HepG2 (cell line): ENCODE results near the gene DNMT3B. TPM values are rescaled to one million over a fixed set of nuclear protein-coding genes. Genes with fewer than 3 reads are reported as not detected.

ENCODE experiments used
- ATRX ChIP-seq: sonication (generic); formaldehyde crosslinking; IDR thresholded peaks from 2 replicates; pipeline ENCODE4 v1.4.0; 2020; ENCODE audit warnings: missing genetic modification reagents, borderline replicate concordance
- CBX2 ChIP-seq, 2 experiments: fragments of 200-600 bp in 1 of 2; sonication (generic); formaldehyde crosslinking in 1 of 2; IDR thresholded peaks; 2 replicates each; pipeline versions ENCODE4 v1.7.0 to v1.8.1; 2018 to 2022; ENCODE audit warnings: low read depth in 2 of 2, low read length in 1 of 2, mild to moderate bottlenecking in 1 of 2, missing genetic modification reagents in 1 of 2
- FOXP1 ChIP-seq, 2 experiments: fragments of 450-650 bp in 1 of 2; IDR thresholded peaks; 2 replicates each; pipeline ENCODE4 v1.6.1; 2017 to 2018; ENCODE audit warnings: antibody characterized with exemption in 1 of 2
- MAFK ChIP-seq, 2 experiments: IDR thresholded peaks in 1 of 2; conservative IDR thresholded peaks in 1 of 2; 2 replicates each; pipeline ENCODE4 v1.6.1; 2011; ENCODE audit warnings: improper control_type of control experiment in 2 of 2, low read length in 2 of 2
- MYC ChIP-seq: sonication (generic); formaldehyde crosslinking; IDR thresholded peaks from 2 replicates; pipeline ENCODE4 v1.9.0; 2021; ENCODE audit warnings: missing genetic modification reagents, borderline replicate concordance
- RBM39 ChIP-seq: fragments of 200-400 bp; formaldehyde crosslinking; IDR thresholded peaks from one replicate; pipeline ENCODE4 v1.6.1; 2018; ENCODE audit warnings: antibody characterized with exemption, mild to moderate bottlenecking, low read depth, low read length; ENCODE audit not compliant: poor library complexity, severe bottlenecking
- SUZ12 ChIP-seq: fragments of 150-350 bp; IDR thresholded peaks from 2 replicates; pipeline ENCODE4 v1.6.1; 2014; ENCODE audit warnings: low read depth, low read length
- TSC22D2 ChIP-seq: sonication (generic); formaldehyde crosslinking; IDR thresholded peaks from 2 replicates; pipeline ENCODE4 v1.5.1; 2020; ENCODE audit warnings: missing genetic modification reagents, mild to moderate bottlenecking, borderline replicate concordance
- WIZ ChIP-seq: sonication (generic); formaldehyde crosslinking; IDR thresholded peaks from 2 replicates; pipeline ENCODE4 v1.5.1; 2020; ENCODE audit warnings: mild to moderate bottlenecking, missing genetic modification reagents
- XRCC5 ChIP-seq: fragments of 200-400 bp; formaldehyde crosslinking; optimal IDR thresholded peaks from 2 replicates; pipeline ENCODE3; 2017; ENCODE audit warnings: mild to moderate bottlenecking, low read length
- ZFX ChIP-seq: sonication (generic); formaldehyde crosslinking; IDR thresholded peaks from 2 replicates; pipeline ENCODE4 v1.4.0; 2020; ENCODE audit warnings: mild to moderate bottlenecking, low read depth, missing genetic modification reagents, moderate library complexity
- ZNF251 ChIP-seq: sonication (generic); formaldehyde crosslinking; IDR thresholded peaks from 2 replicates; pipeline ENCODE4 v1.9.0; 2021; ENCODE audit warnings: mild to moderate bottlenecking, missing genetic modification reagents
- ZNF33A ChIP-seq: sonication (generic); formaldehyde crosslinking; IDR thresholded peaks from 2 replicates; pipeline ENCODE4 v1.5.1; 2020; ENCODE audit warnings: missing genetic modification reagents, mild to moderate bottlenecking, moderate library complexity, borderline replicate concordance
- ZNF451 ChIP-seq: sonication (generic); formaldehyde crosslinking; IDR thresholded peaks from 2 replicates; pipeline ENCODE4 v1.5.0; 2020; ENCODE audit warnings: mild to moderate bottlenecking, missing genetic modification reagents
- polyA plus RNA-seq, 8 experiments: library from polyadenylated mRNA; depleted of rRNA in 3 of 8; stranded (reverse) in 7 of 8; unstranded in 1 of 8; fragments of >200 nt; fragmentation: Illumina TruSeq in 4 of 8; extraction: Trizol in 4 of 8; gene quantifications; 2 replicates each; pipeline versions ENCODE4 v1.2.1 to v1.2.3, GENCODE V29; 2011 to 2016; ENCODE audit warnings: low read depth in 4 of 8, missing spikeins in 1 of 8, mixed read lengths in 1 of 8; ENCODE audit not compliant: insufficient read depth in 1 of 8
- total RNA-seq, 5 experiments: library from RNA; depleted of rRNA; stranded (reverse); fragments of >200 nt; fragmentation: Illumina TruSeq; extraction: Trizol; gene quantifications; 2 replicates each; pipeline ENCODE4 v1.2.3, GENCODE V29; 2016; ENCODE audit warnings: low read depth in 1 of 5
- TF ChIP-seq, protein P1 (sequence below): sonication (generic); formaldehyde crosslinking; IDR thresholded peaks from 2 replicates; pipeline ENCODE4 v1.5.0; 2020; ENCODE audit warnings: mild to moderate bottlenecking, missing genetic modification reagents, borderline replicate concordance
- TF ChIP-seq, protein P2 (sequence below): sonication (generic); formaldehyde crosslinking; IDR thresholded peaks from 2 replicates; pipeline ENCODE4 v1.5.1; 2020; ENCODE audit warnings: missing genetic modification reagents, mild to moderate bottlenecking, borderline replicate concordance
- TF ChIP-seq, protein P3 (sequence below): sonication (generic); formaldehyde crosslinking; IDR thresholded peaks from 2 replicates; pipeline ENCODE4 v1.4.0; 2020; ENCODE audit warnings: missing genetic modification reagents
- TF ChIP-seq, protein P4 (sequence below): sonication (generic); formaldehyde crosslinking; IDR thresholded peaks from 2 replicates; pipeline ENCODE4 v1.4.0; 2020; ENCODE audit warnings: missing genetic modification reagents, borderline replicate concordance

The DNMT3B gene
- total and polyA plus RNA-seq, 2 of the 13 experiments (the other 11 are each of a cell fraction or from before 2014, with no cell fraction given) = 3.8 to 13.9 TPM

DNA sequence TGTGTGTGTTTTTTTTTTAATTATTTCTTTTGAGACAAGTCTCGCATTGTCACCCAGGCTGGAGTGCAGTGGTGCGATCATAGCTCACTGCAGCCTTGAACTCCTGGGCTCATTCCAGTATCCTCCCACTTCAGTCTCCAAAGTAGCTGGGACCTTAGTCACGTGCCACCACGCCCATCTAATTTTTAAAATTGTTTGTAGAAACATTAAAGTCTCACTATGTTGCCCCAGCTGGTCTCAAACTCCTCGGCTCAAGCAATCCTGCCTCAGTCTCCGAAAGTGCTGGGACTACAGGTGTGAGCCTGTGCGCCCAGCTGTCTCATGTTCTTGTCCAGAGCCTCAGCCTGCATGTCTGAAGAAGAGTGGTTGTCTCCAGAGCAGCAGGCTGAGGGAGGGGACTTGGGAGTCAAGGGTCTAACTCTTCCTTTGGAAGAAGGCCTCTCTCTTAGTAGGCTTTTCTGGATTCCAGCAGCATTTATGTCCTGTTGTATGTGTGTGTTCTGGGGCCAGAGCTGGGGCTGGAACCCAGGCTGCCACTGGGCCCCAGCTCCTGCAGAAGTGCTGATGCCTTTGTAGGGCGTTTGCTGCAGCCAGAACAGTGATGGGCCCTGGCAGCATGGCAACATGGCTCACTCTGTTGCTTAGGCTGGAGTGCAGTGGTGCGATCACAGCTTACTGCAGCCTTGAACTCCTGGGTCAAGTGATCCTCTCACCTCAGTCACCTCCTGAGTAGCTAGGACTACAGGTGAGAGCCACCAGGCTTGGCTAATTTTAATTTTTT lies 5.4 kb downstream of the DNMT3B start (continued):
- TF ChIP-seq, protein P1, sequence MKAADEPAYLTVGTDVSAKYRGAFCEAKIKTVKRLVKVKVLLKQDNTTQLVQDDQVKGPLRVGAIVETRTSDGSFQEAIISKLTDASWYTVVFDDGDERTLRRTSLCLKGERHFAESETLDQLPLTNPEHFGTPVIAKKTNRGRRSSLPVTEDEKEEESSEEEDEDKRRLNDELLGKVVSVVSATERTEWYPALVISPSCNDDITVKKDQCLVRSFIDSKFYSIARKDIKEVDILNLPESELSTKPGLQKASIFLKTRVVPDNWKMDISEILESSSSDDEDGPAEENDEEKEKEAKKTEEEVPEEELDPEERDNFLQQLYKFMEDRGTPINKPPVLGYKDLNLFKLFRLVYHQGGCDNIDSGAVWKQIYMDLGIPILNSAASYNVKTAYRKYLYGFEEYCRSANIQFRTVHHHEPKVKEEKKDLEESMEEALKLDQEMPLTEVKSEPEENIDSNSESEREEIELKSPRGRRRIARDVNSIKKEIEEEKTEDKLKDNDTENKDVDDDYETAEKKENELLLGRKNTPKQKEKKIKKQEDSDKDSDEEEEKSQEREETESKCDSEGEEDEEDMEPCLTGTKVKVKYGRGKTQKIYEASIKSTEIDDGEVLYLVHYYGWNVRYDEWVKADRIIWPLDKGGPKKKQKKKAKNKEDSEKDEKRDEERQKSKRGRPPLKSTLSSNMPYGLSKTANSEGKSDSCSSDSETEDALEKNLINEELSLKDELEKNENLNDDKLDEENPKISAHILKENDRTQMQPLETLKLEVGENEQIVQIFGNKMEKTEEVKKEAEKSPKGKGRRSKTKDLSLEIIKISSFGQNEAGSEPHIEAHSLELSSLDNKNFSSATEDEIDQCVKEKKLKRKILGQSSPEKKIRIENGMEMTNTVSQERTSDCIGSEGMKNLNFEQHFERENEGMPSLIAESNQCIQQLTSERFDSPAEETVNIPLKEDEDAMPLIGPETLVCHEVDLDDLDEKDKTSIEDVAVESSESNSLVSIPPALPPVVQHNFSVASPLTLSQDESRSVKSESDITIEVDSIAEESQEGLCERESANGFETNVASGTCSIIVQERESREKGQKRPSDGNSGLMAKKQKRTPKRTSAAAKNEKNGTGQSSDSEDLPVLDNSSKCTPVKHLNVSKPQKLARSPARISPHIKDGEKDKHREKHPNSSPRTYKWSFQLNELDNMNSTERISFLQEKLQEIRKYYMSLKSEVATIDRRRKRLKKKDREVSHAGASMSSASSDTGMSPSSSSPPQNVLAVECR (CRISPR knock-in tag) = no peak
- TF ChIP-seq MAFK (conservative IDR thresholded peaks at IDR 0.05 in 1 of 2, IDR thresholded peaks at IDR 0.05 in 1 of 2; ENCODE audit: low read length in 2 of 2) = no peak
- no peak for TF ChIP-seq ZNF451 (CRISPR knock-in tag)
- TF ChIP-seq, protein P2, sequence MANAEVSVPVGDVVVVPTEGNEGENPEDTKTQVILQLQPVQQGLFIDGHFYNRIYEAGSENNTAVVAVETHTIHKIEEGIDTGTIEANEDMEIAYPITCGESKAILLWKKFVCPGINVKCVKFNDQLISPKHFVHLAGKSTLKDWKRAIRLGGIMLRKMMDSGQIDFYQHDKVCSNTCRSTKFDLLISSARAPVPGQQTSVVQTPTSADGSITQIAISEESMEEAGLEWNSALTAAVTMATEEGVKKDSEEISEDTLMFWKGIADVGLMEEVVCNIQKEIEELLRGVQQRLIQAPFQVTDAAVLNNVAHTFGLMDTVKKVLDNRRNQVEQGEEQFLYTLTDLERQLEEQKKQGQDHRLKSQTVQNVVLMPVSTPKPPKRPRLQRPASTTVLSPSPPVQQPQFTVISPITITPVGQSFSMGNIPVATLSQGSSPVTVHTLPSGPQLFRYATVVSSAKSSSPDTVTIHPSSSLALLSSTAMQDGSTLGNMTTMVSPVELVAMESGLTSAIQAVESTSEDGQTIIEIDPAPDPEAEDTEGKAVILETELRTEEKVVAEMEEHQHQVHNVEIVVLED (CRISPR knock-in tag) = no peak
- no peak for TF ChIP-seq ZNF251 (CRISPR knock-in tag)
- no peak for TF ChIP-seq ATRX (CRISPR knock-in tag)
- no peak for TF ChIP-seq FOXP1 (IDR thresholded peaks at IDR 0.05)
- no peak for TF ChIP-seq FOXP1 (CRISPR knock-in tag; IDR thresholded peaks at IDR 0.05)
- TF ChIP-seq, protein P3, sequence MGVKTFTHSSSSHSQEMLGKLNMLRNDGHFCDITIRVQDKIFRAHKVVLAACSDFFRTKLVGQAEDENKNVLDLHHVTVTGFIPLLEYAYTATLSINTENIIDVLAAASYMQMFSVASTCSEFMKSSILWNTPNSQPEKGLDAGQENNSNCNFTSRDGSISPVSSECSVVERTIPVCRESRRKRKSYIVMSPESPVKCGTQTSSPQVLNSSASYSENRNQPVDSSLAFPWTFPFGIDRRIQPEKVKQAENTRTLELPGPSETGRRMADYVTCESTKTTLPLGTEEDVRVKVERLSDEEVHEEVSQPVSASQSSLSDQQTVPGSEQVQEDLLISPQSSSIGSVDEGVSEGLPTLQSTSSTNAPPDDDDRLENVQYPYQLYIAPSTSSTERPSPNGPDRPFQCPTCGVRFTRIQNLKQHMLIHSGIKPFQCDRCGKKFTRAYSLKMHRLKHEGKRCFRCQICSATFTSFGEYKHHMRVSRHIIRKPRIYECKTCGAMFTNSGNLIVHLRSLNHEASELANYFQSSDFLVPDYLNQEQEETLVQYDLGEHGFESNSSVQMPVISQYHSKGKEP (CRISPR knock-in tag) = no peak
- no peak for TF ChIP-seq WIZ (CRISPR knock-in tag)
- no peak for TF ChIP-seq ZNF33A (CRISPR knock-in tag)
- TF ChIP-seq RBM39 = no peak
- TF ChIP-seq CBX2 (IDR thresholded peaks at IDR 0.05; ENCODE audit: low read depth, low read length) = no peak
- TF ChIP-seq CBX2 (CRISPR knock-in tag; IDR thresholded peaks at IDR 0.05; ENCODE audit: low read depth) = no peak
- peak; percentile 32; the same call in 1 of the 2 replicates for TF ChIP-seq MYC (CRISPR knock-in tag)
- TF ChIP-seq, protein P4, sequence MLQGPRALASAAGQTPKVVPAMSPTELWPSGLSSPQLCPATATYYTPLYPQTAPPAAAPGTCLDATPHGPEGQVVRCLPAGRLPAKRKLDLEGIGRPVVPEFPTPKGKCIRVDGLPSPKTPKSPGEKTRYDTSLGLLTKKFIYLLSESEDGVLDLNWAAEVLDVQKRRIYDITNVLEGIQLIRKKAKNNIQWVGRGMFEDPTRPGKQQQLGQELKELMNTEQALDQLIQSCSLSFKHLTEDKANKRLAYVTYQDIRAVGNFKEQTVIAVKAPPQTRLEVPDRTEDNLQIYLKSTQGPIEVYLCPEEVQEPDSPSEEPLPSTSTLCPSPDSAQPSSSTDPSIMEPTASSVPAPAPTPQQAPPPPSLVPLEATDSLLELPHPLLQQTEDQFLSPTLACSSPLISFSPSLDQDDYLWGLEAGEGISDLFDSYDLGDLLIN (CRISPR knock-in tag) = no peak
- TF ChIP-seq SUZ12 = no peak
- no peak for TF ChIP-seq XRCC5
- no peak for TF ChIP-seq TSC22D2 (CRISPR knock-in tag)
- 0 out of 2 replicates have a peak, but pooled peaks have one; percentile 27 for TF ChIP-seq ZFX (CRISPR knock-in tag)
